PC-9 (cell line): ENCODE data around the gene CHPT1. TPM values are rescaled to one million over a fixed set of nuclear protein-coding genes. Genes with fewer than 3 reads are reported as not detected.

ENCODE experiments used
- BruUV-seq: library from RNA; stranded (reverse); fragments of 400-500 nt; replicated peaks from 2 replicates; lab custom pipeline; 2021; lab: Mats Ljungman, UMichigan
- CTCF ChIA-PET: fragments of 300-600 bp; sonication (Branson Sonifier 250); formaldehyde crosslinking; loops from one replicate; lab custom pipeline; 2022; ENCODE audit warnings: antibody characterized with exemption; lab: Charles Lee
- POLR2A ChIA-PET: fragments of 300-600 bp; sonication (Branson Sonifier 250); formaldehyde crosslinking; loops from one replicate; lab custom pipeline; 2022; ENCODE audit warnings: antibody characterized with exemption; ENCODE audit not compliant: unreplicated experiment; lab: Charles Lee
- DNase-seq, 2 experiments: peaks; one replicate each; pipeline versions ENCODE4 v3.0.0 to v3.0.0-alpha.2; 2015 to 2022; ENCODE audit warnings: mixed read lengths in 1 of 2
- H2AFZ ChIP-seq: fragments of 200-600 bp; sonication (generic); 2 replicates; pipeline ENCODE4 v1.8.1; 2017; ENCODE audit warnings: antibody characterized with exemption
- H3F3A ChIP-seq: fragments of 200-600 bp; sonication (generic); 2 replicates; pipeline ENCODE4 v1.8.1; 2017; ENCODE audit warnings: antibody characterized with exemption, mild to moderate bottlenecking, low read depth; ENCODE audit not compliant: insufficient read depth
- H3K27ac ChIP-seq: fragments of 200-600 bp; sonication (generic); 2 replicates; pipeline ENCODE4 v1.6.1; 2016; ENCODE audit warnings: mixed run types
- H3K27me3 ChIP-seq: fragments of 200-600 bp; sonication (generic); 2 replicates; pipeline ENCODE4 v1.6.1; 2016; ENCODE audit warnings: low read depth, mixed run types; ENCODE audit not compliant: insufficient read depth
- H3K36me3 ChIP-seq: fragments of 200-600 bp; sonication (generic); 2 replicates; pipeline ENCODE4 v1.6.1; 2016; ENCODE audit warnings: low read depth, mixed run types
- H3K4me1 ChIP-seq: fragments of 200-600 bp; sonication (generic); replicated peaks from 2 replicates; pipeline ENCODE4 v1.6.1; 2016; ENCODE audit warnings: mixed run types; ENCODE audit not compliant: insufficient read depth
- H3K4me2 ChIP-seq: fragments of 200-600 bp; sonication (generic); 2 replicates; pipeline ENCODE4 v1.6.1; 2017; ENCODE audit warnings: mixed run types
- H3K4me3 ChIP-seq: fragments of 200-600 bp; sonication (generic); 2 replicates; pipeline ENCODE4 v1.6.1; 2016; ENCODE audit warnings: mixed run types
- H3K79me2 ChIP-seq: fragments of 200-600 bp; sonication (generic); 2 replicates; pipeline ENCODE4 v1.6.1; 2017; ENCODE audit warnings: low read depth, mixed run types
- H3K9me2 ChIP-seq: fragments of 200-600 bp; sonication (generic); 2 replicates; pipeline ENCODE4 v1.8.1; 2017; ENCODE audit warnings: mild to moderate bottlenecking; ENCODE audit not compliant: insufficient read depth
- H3K9me3 ChIP-seq: fragments of 200-600 bp; sonication (generic); 2 replicates; pipeline ENCODE4 v1.8.1; 2016; ENCODE audit warnings: low read depth; ENCODE audit not compliant: insufficient read depth
- H4K20me1 ChIP-seq: fragments of 200-600 bp; sonication (generic); 2 replicates; pipeline ENCODE4 v1.8.1; 2017; ENCODE audit not compliant: insufficient read depth
- EZH2 ChIP-seq: fragments of 200-600 bp; sonication (generic); IDR thresholded peaks from 2 replicates; pipeline ENCODE4 v1.8.0; 2017; ENCODE audit warnings: antibody characterized with exemption, low read depth
- intact Hi-C: fragments of 100-400 bp; cut with micrococcal nuclease; formaldehyde crosslinking; loops from one replicate; pipeline ENCODE4 v1.10.0; 2022; ENCODE audit not compliant: unreplicated experiment
- total RNA-seq: library from RNA; stranded (reverse); gene quantifications from 2 replicates; pipeline ENCODE4 v1.2.3, GENCODE V29; 2021
- TF ChIP-seq, protein P1 (sequence below): fragments of 200-600 bp; sonication (generic); conservative IDR thresholded peaks from 2 replicates; pipeline ENCODE4 v1.6.1; 2017; ENCODE audit warnings: mixed run types, antibody characterized with exemption, mild to moderate bottlenecking, moderate library complexity

The CHPT1 gene
- total RNA-seq, 1 experiment from 2014 or later, result 6.1 TPM

DNA sequence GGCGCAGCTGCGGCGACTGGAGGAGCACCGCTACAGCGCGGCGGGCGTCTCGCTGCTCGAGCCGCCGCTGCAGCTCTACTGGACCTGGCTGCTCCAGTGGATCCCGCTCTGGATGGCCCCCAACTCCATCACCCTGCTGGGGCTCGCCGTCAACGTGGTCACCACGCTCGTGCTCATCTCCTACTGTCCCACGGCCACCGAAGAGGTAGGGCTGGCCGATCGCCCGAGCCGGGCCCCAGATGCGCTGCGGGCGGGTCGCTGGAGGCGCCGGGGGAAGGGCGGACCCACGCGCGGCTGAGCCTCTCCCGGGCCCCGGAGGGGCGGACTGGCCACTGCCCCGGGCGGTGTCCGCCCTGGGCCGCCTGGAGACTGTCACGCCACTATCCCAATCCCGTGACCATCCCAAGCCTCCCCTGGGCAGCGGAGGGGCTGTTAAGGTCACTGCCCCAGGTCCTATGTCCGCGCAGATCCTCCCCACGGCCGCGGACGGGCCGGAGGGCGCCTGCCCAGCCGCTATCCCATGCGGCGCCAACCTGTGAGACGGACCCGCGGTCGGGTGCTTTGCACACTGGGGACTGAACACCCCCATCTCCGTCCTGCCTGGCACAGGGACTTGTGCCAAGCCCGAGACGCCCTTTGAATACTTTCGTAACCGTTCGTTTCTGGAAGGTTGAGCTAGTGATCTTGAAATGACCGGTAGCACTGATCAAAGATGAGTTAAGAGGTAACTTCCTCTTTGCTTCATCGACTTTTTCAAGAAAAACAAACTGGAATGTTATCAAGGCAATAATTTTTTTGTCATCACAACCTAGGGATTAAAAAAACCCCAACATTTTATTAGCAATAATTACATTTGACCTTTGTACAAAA, 725 bp downstream of the CHPT1 start:
- DNase-seq, result peak in 1 of 2 experiments; percentile 3
- ChIA-PET POLR2A (no interaction called here), CTCF (no interaction called here)
- Histone ChIP-seq H3K36me3 (no peaks in the 10 kb centered on the region), H3F3A (peaks cover 8% of the 10 kb centered on the region; the same call in 1 of the 2 replicates), H3K4me1 (peaks cover 27% of the 10 kb centered on the region), H3K9me2 (no peaks in the 10 kb centered on the region), H3K9me3 (no peaks in the 10 kb centered on the region), H3K4me2 (peak overlapping the region; percentile 84), H3K4me3 (peak overlapping the region; percentile 78), H3K27me3 (no peaks in the 10 kb centered on the region), H3K79me2 (peaks cover 14% of the 10 kb centered on the region; the same call in 1 of the 2 replicates), H4K20me1 (no peaks in the 10 kb centered on the region), H2AFZ (peak overlapping the region; percentile 85), H3K27ac (no peak overlapping the region)
- TF ChIP-seq, protein P1, sequence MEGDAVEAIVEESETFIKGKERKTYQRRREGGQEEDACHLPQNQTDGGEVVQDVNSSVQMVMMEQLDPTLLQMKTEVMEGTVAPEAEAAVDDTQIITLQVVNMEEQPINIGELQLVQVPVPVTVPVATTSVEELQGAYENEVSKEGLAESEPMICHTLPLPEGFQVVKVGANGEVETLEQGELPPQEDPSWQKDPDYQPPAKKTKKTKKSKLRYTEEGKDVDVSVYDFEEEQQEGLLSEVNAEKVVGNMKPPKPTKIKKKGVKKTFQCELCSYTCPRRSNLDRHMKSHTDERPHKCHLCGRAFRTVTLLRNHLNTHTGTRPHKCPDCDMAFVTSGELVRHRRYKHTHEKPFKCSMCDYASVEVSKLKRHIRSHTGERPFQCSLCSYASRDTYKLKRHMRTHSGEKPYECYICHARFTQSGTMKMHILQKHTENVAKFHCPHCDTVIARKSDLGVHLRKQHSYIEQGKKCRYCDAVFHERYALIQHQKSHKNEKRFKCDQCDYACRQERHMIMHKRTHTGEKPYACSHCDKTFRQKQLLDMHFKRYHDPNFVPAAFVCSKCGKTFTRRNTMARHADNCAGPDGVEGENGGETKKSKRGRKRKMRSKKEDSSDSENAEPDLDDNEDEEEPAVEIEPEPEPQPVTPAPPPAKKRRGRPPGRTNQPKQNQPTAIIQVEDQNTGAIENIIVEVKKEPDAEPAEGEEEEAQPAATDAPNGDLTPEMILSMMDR, result no peak
- TF ChIP-seq EZH2, result no peak
- intact Hi-C loops, result no loop called here
- no TSS peak for BruUV-seq

DNA sequence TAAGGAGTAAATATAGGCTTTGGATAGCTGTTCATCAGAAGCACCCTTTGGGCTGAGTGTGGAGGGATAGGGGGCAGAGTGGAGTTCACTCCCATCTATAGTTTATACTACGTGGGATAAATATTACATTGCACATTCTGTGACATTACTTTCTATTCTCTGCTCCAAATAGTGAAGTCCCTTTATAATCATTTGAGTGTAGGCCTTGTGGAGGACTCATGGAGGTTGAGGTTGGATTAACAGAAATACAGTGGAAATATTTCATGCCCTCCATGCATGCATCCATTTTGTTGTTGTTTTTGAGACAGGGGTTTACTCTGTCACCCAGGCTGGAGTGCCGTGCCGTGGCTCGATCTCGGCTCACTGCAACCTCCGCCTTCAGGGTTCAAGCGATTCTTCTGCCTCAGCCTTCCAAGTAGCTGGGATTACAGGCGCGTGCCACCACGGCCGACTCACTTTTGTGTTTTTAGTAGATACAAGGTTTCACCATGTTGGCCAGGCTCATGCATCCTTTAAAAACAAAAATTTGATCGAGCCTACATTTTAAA, 1.4 kb downstream of the CHPT1 start:
- intact Hi-C loops, result no loop called here

DNA sequence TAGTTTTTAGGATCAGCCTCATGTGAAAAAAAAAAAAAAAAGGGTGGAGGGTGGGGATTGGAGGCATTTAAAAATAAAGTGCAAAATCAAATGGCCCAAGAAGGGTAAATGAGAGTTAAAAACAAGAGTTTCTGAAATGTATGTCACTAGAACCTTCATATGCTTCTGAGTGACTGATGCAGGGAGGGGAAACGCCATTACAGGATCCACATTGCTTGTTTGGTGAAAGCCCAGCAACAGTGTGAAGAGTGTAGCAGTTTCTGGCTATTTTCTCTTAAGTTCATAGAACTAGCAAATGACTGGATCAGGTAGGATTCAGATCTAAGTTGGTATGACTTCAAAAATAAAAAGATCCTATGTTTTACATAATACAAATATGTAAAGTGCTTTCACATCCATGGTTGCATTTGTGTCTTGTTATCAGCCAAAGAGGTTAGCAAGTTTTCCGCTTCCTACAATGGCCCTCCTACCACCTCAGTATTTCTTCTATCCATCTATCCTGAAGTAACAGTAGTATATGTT, 2.9 kb downstream of the CHPT1 start:
- BruUV-seq, result no TSS peak
- DNase-seq, result no peak
- H3K9me2 ChIP-seq, result no peaks in the 10 kb centered on the region
- H3K4me3 ChIP-seq, result no peak overlapping the region
- no peaks in the 10 kb centered on the region for H3K9me3 ChIP-seq
- intact Hi-C loops, result no loop called here
- H4K20me1 ChIP-seq, result no peaks in the 10 kb centered on the region
- peaks cover 8% of the 10 kb centered on the region; the same call in 1 of the 2 replicates for H3F3A ChIP-seq
- TF ChIP-seq, protein P1, result no peak
- no peak for TF ChIP-seq EZH2
- no peak overlapping the region for H3K27ac ChIP-seq
- peaks cover 23% of the 10 kb centered on the region for H3K4me1 ChIP-seq
- CTCF ChIA-PET, result no interaction called here
- no peaks in the 10 kb centered on the region for H3K27me3 ChIP-seq
- H2AFZ ChIP-seq, result no peak overlapping the region
- no peak overlapping the region for H3K4me2 ChIP-seq
- H3K79me2 ChIP-seq, result peaks cover 14% of the 10 kb centered on the region; the same call in 1 of the 2 replicates
- POLR2A ChIA-PET, result no interaction called here
- no peaks in the 10 kb centered on the region for H3K36me3 ChIP-seq

More for the DNA sequence above, 1.4 kb downstream of the CHPT1 start:
- no peaks in the 10 kb centered on the region for H3K36me3 ChIP-seq
- peaks cover 27% of the 10 kb centered on the region for H3K4me1 ChIP-seq
- POLR2A ChIA-PET, result no interaction called here
- peaks cover 14% of the 10 kb centered on the region; the same call in 1 of the 2 replicates for H3K79me2 ChIP-seq
- H3K4me3 ChIP-seq, result peak overlapping the region; percentile 78
- peak overlapping the region; percentile 85 for H2AFZ ChIP-seq
- TF ChIP-seq, protein P1, result no peak
- TF ChIP-seq EZH2, result no peak
- H3K9me2 ChIP-seq, result no peaks in the 10 kb centered on the region
- peaks cover 8% of the 10 kb centered on the region; the same call in 1 of the 2 replicates for H3F3A ChIP-seq
- DNase-seq, result no peak
- no peak overlapping the region for H3K27ac ChIP-seq
- H4K20me1 ChIP-seq, result no peaks in the 10 kb centered on the region
- no TSS peak for BruUV-seq
- no peaks in the 10 kb centered on the region for H3K9me3 ChIP-seq
- CTCF ChIA-PET, result no interaction called here
- no peaks in the 10 kb centered on the region for H3K27me3 ChIP-seq
- H3K4me2 ChIP-seq, result peak overlapping the region; percentile 84
